Stimulated activated CD4-positive, alpha-beta T cell treated with anti-CD3 and anti-CD28 coated beads, Interleukin-2, amount 100 ng/mL, for 4 hours (primary cell): ENCODE data around the gene SRGAP3.
"Not testable (repeated sequence)": the region's sequence is repeated elsewhere in the genome, so short reads cannot be mapped to it uniquely, and the experiment has no call there.

Experiments used
- DNase-seq: peaks from one replicate; pipeline ENCODE4 v3.0.0-alpha.2; 2020; ENCODE audit warnings: low read depth

The SRGAP3 gene

DNA sequence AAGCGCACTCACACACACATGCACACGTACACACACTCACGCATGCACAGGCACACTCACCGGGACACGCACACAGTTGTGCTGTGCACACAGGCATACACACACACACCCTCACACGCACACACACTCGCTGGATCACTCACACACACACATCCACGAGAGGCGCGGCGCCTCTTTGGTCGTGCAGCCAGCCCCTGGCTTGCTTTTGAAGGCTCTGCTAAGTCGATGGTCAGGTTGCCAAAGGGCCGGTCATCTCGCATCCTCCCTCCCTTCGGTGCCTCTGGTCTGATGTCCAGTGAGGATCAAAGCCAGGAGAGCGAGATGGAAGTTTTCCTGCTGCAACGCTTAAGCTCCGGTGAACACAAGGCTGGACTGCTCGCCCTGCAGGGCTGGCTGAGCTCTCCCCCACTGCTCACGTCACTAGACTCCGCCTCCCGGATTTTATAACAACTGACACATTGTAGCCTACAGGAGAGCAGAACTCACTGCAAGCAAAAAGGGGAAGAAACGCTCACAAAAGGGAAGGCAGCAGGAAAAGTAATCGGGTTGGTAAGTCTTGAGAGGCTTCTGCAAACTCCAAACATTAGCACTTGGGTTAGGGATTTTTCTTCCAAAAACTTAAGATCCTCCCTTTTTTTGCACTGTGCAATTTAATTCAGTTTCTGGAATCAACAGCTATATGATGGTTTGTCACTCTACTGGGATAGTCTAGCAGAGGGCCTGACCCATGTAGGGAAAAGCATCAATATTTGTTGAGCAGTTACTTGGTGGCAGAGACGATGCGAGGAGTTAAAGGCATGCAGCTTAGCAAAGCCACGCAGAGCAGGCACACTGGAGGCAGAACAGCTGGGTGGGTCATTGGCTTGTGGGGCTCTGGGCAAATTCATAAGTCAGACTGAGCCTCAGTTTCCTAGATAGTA is at the start of gene SRGAP3:
SRGAP3 (minus strand) TSS at position 374 of the 920 bp plus-strand sequence. CDS start 695 bp downstream, outside the sequence.
- DNase-seq: peak; percentile 67

DNA sequence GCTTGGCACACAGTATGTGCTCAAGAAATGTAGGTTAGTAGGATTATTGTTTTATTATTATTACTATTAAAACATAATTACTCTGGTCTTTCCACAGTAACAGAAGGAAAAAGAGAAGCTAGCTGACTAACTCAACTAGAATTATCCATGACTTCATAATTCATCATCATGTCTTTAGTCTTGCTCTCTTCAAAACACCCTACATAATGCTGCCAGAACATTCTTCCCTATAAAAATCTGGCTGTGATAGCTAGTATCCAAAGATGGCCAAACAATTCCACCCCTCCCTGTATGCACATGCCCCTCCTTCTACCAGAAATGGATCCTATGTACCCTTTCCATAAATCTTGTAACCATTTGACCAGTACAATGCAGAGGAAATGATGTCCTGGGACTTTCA is 48.8 kb upstream of the SRGAP3 start:
- DNase-seq: no peak

DNA sequence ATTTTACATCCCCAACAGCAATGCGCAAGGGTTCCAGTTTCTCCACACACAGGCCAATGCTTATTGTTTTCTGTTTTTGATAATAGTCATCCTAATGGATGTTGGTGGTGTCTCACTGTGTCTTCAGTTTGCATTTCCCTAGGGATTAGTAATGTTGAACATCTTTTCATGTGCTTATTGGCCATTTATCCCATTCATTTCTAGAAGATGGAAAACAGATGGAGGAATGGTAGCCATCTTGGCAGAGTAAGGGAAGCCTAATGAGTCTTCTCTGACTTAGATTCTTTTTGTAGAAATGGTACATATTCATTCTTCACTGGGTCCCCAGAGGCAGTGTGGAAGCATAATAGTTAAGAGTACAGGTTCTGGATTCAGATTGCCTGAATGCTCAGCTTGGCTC is 46.8 kb upstream of the SRGAP3 start:
- DNase-seq: no peak

DNA sequence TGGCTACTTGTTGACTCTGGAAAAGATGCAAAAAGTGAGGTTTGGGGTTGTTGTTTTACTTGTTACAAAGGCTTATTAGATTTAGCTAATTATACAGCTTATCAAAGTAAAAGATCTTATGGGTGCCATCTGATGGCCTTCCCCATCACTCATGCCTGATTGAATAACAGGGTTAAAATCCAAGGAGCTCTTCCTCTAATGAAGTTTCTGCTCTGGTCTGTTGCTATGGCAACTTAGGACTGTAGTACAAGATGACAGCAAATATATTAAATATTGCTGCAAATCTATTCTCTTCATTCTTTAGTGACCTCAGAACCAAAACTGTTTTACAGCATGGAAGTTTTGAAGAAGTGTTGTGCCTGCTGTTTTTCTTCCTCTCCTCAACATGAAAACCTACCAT is 45.6 kb upstream of the SRGAP3 start:
- DNase-seq: no peak

DNA sequence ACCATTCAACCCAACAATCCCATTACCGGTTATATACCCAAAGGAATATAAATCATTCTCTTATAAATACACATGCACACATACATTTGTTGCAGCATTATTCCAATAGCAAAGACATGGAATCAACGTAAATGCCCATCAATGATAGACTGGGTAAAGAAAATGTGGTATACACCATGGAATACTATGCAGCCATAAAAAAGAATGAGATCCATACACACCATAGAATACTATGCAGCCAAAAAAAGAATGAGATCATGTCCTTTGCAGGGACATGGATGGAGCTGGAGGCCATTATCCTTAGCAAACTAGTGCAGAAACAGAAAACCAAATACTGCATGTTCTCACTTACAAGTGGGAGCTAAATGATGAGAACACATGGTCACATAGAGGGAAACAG is 44.5 kb upstream of the SRGAP3 start:
- DNase-seq: not testable (repeated sequence)

DNA sequence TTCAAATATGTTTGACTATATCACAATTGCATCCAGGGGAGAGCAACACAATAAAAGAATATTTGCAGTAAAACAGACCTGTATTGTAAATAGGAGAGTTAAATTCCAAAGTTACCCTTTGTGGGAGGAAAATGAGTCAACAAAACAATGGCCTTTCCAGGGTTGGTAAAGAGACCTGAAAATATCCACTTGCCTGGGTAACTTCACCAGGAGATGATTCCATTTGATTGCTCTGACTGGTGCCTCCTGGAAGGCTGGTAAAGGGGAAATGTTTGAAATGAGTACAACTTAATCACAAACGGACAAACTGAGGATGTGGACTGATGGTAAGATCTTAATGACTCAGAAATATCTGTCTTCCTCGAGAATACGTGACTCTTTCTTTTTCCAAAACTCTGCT is 43.6 kb upstream of the SRGAP3 start:
- DNase-seq: no peak

DNA sequence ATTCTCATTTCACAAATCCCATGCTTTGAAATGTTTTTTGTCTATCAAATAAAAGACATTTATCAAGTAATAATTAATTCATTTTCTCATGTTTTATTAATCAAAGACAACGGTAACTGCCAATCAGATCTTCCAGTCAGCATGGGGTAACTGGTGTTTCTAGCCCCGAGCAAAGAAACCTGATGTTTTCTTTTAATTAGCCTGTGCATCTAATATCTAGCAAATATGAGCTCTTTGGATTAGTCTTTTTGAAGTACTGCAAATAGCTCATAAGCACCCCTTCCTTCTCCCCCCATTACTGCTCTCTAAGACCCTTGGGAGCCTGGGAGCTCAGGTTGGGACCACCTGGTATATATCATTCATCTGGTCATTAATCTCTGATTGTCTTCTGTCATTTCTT is 43.1 kb upstream of the SRGAP3 start:
- no peak for DNase-seq

DNA sequence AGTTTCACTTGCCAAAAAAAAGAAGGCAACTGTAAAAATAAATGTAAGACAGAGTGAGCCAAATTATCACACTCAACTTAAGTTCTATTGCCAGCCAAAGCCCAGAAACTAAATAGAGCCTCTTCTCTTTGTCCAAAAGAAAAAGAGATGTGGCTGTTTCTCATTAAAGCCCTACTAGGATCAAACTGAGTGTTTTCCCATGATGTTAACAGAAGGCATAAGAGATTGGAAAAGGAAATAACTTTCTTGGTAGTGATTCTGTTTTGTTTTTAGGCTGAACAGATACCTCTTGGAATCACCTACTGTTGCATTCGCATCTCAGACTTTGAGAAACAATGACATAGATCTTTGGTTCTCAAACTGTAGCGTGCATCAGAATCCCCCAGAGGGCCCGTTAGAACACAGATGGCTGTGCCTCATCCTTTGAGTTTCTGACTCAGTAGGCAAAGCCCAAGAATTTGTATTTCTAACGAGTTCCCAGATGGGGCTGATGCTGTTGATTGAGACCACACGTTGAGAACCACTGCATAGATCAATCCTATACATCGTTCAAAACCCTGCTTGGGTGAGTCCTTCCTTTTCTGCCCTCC is 42.5 kb upstream of the SRGAP3 start:
- no peak for DNase-seq

DNA sequence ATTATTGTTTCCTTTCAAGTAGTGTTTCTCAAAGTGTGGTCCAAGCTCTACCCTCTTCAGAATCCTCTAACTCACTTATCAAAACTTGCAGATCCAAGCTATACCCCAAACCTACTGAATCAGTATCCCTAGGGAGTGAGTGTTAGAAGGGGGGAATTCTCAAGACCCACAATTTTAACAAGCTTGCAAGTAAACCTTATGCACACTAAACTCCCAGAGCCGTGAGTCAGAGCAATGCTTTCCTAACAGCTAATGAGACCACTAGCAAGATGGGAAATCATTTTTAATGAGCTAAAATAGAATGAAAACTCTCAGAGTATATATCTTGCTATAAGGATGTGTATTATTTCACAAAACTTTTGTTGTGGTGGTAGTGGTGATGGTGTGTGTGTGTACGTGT is 41.1 kb upstream of the SRGAP3 start:
- no peak for DNase-seq

DNA sequence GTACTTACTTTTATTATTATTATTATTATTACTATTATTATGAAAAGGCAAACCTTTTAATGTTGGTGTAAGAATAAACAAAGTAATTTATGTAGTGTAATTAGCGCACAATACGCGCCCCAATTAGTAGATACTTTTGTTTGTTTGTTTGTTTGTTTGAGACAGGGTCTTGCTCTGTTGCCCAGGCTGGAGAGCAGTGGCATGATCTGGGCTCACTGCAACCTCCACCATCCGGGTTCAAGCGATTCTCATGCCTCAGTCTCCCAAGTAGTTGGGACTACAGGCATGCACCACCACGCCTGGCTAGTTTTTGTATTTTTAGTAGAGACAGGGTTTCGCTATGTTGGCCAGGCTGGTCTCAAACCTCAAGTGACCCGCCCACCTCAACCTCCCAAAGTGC is 32.1 kb upstream of the SRGAP3 start:
- not testable (repeated sequence) for DNase-seq

DNA sequence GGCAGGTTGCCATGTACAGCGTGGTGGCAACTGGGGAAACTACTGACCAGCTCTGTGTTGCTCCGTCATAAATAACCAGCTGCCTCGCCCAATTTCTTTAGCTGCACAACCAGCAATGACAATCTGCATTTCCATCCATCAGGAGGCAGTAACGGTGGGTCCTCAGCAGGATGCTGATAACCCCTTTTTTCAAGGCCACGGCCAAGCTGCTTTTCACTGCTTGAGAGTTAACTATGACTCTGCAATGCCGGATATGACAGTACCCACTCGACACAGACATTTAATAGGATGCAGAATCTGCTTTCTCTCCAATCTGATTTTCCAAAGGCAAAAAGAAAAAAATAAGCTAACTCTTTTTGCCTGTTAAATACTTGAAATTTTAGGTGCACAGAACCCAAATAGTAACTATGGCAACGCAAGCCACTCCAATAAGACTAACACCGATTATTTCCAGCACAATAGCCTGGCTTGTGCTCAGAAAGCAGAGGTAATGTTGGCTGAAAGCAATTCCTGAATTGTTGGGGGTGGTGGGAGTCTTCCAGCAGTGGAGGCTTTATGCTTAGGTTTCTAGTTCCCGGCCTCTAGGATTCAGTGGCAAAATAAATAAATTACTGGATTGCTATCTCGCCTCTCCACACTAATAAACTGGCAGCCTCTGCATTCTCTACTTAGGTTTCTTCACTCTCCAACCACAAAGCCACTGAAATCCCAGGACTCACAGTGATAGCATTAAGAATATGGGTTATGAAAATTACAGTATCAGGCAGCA is 31.2 kb upstream of the SRGAP3 start:
- no peak for DNase-seq

DNA sequence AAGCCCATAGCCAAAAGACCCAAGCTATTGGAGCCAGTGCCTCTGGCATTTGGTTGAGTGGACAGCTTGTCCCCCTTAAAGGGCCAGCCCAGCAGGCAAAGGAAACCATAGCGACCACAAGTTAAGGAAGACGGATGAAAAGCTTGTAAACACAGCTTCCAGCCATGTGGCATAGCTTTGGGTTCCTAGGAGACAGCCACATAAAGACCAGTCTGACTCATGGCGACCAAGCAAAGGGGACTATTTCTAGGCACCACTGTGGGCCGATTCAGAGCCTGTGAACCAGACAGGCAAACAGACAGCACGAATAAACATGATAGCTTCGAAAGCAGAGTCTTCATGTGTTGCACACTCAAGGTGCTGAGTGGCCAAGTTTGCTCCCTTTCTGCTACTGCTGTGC is 30.5 kb upstream of the SRGAP3 start:
- no peak for DNase-seq

DNA sequence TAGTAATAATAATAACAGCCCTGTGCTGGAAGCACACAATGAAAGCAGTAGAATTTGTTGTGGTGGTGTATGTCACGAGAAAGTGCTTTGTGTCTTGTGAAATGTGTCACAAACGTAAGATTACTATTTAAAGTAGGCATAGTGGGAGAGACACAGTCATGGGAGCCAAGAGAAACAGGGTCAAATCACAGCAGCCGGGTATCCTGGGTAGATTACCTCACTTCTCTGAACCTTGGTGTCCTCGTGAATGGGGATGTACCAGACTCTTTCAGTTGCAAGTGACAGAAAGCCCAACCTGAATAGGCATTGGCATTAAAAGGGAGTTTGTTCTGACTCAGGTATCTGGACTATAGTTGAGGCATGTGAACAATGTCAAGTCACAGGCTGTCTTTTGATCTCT is 29.1 kb upstream of the SRGAP3 start:
- DNase-seq: no peak

DNA sequence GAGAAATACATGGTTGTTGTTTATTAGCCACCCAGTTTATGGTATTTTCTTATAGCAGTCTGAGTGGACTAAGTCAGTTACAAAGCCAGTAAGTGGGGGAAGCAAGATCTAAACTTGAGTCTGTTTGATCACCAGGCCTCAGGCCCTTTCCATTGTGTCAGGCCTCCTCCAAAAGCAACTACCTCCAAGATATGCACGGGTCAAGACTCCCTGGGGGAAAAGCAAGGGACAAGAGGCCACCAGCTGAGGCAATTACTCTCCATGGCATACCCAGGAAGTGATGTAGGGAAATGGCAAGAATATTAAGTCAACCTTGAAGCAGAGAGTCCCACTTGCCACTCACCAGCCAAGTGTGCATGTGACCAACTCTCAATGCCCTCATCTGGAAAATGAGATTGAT is 28.6 kb upstream of the SRGAP3 start:
- DNase-seq: no peak

DNA sequence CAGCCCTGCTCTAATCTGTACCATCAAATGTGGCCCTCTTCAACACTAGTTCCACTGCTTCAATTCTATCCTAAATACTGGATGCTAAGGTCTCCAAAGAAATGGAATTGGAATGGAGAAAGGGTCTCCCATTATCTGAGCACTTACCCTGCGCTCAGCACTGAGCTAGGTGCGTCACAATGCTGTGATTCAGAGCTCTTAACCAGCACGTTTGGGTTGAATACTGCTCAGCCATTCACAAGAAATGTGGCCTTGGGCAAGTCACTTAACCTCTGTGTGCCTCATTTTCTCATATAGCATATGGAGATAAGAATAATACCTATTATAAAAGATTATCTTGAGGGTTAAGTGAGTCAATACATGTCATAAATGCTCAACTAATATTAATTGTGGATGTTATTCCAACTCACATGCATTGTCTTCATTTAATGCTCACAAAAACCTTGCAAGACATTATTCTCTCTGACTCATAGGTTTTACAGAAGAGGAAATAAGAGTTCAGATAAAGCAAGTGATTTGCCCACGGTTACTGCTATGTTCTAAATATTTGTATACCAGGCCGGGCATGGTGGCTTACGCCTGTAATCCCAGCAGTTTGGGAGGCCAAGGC is 27.4 kb upstream of the SRGAP3 start:
- no peak for DNase-seq

DNA sequence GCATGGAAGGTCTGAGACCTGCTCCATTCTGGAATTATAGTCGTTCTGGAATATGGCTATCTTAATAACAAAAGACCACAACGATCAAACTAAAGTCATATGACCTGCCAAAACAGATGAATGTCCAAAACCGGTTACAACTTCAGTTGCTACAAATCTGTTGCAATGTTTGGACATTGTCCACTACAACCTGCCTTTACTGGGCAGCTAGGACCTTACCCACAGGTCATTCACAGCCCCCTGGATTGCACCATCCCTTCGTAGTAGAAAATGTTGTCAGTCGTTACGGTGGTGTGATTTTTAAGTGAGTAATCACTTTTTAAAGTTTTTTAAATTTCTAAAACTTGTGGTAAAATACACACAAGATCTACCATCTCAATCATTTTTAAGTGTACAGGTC is 22.5 kb upstream of the SRGAP3 start:
- no peak for DNase-seq

DNA sequence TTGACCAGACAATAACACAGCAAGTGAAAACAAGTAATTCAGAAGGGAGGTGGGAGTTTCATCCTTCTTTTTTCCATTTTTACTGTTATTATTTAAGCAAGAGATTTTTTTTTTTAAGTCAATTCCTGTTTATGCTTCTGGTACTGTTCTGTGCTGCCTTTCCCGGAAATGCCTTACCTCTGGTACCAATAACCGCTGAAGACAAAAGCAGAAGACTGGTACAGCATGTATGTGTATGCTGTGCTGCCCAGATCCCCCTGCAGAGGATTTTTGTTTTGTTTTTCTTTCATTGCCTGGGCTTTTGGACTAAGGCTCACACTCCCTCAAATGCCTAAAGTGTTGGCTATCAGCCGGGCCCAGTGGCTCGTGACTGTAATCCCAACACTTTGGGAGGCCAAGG is 21.3 kb upstream of the SRGAP3 start:
- no peak for DNase-seq

DNA sequence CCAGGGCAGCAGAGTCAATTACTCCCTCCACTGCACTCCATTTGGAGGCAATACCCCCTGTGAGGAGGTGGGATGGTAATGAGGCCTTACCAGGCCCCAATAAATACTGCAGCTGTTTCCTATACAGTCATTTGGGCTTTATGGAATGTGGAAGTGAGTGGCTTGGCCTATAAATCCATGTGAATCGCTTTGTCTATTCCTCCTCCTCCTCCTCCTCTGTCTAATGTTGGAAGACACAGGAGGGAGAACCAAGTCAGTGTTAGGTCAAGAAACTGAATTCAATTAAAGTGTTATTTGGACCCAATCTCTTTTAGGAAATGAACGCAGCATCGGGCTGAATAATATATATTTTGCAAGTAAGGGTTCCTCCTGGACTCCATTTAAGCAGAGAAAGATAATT is 17.3 kb upstream of the SRGAP3 start:
- no peak for DNase-seq

DNA sequence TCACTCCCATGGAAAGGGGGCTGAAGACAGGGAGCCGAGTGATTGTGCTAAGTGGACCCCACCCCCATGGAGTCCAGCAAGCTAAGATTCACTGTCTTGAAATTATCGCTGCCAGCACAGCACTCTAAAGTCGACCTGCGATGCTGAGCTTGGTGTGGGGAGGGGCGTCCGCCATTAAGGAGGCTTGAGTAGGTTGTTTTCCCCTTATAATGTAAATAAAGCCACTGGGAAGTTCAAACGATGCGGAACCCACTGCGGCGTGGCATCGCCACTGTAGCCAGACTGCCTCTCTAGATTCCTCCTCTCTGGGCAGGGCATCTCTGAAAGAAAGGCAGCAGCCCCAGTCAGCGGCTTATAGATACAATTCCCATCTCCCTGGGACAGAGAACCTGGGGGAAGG is 10.9 kb upstream of the SRGAP3 start:
- no peak for DNase-seq

DNA sequence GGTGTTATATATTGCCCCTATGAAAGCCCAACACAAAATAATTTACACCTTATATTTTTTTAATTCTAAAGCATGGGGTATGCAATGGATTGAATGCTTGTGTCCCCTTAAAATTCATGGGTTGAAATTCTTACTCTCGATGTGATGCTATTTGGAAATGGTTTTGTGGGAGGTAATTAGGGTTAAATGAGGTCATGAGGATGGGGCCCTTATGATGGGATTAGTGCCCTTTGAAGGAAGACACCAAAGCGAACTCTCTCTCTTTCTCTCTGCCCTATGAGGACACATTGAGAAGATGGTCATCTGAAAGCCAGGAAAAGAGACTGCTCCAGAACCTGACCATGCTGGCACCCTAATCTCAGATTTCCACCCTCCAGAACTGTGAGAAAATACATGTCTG is 7.6 kb upstream of the SRGAP3 start:
- DNase-seq: no peak

DNA sequence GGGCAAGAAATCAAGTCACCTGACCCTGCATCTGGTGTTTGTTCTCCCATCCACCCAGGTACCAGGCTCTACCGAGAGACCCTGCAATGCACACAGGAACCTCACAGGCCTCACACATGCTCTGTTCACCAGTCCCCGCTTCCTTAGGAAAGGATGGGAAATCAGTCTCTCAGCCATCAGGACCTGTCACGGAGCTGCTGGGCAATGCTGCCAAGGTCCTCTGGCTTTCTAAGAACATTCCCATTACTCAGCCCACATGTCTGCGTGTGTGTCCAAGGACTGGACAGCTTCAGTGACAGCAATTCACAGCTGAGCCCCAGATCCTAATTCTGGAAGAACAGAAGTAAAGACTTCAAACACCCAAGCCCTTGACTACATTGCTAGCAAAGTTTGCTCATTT is 6.5 kb upstream of the SRGAP3 start:
- no peak for DNase-seq

DNA sequence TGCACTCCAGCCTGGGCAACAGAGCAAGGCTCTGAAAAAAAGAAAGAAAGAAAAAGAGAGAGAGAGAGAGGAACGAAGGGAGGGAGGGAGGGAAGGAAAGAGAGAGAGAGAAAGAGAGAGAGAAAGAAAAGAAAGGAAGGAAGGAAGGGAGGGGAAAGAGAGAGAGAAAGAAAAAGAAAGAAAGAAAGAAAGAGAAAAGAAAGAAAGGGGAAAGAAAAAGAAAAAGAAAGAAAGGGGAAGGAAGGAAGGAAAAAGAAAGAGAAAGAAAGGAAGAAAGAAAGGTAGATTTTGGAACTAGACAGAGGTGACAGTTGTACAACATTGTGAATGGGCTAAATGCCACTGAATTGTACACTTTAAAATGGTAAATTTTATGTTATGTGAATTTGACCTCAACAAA is 5.3 kb upstream of the SRGAP3 start:
- no peak for DNase-seq

DNA sequence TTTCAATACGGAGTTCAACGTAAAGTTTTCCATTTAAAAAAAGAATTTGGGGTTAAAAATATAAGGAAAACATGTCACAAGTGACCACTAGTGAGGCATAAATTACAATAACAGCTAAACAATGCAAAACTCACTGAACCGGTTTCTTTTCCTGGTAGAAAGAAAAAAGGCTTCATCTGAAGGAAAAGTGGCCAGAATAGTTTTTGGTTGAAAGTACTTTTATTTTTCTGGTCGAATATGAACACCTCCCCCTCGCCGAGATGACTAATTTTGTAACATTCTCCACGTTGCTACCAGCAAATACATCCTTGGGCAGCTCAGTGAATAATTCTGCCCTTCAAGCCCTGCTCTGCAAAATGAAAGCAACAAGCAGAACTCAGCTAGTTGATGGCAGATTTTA is 3.9 kb upstream of the SRGAP3 start:
- DNase-seq: no peak
